ENCODE results near the gene PCDHB14.
"Not testable (repeated sequence)": the region's sequence is repeated elsewhere in the genome, so short reads cannot be mapped to it uniquely, and the experiment has no call there.

PCDHB14 gene

GRCh38 chr5:141194332-141194731 lies 28.8 kb upstream of the PCDHB14 start:
- H3K4me3 Mint-ChIP-seq; H3K4me1 Mint-ChIP-seq (ENCODE audit: low read depth); H3K36me3 Mint-ChIP-seq (ENCODE audit: low read depth); H3K27ac Mint-ChIP-seq; H3K27me3 Mint-ChIP-seq (ENCODE audit: low read depth): not testable (repeated sequence)
- peaks cover 54% of the 10 kb centered on the region for H3K9me3 Mint-ChIP-seq

DNA sequence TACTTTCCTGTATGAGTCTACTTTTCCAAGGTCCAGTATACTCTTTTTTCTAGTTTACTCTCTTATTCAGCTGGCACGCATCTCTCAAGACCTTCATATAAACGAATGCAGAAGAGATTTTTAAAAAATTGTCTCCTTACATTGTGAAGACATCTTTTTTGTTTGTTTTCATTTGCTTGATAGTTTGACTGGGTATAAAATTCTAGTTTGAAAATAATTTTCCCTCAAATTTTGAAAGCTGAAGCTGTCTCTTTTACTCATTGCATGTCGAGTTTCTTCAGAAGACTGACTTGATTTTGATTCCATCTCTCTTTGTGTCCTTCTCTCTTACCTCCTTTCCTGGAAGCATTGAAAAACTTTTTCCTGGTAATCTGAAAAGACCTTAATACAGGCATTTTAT lies 26.8 kb upstream of the PCDHB14 start:
- Mint-ChIP-seq H3K4me1 (ENCODE audit: low read depth) (no peaks in the 10 kb centered on the region), H3K36me3 (ENCODE audit: low read depth) (no peaks in the 10 kb centered on the region), H3K4me3 (no peak overlapping the region), H3K27me3 (ENCODE audit: low read depth) (no peaks in the 10 kb centered on the region), H3K9me3 (peaks cover 69% of the 10 kb centered on the region), H3K27ac (no peak overlapping the region)

DNA sequence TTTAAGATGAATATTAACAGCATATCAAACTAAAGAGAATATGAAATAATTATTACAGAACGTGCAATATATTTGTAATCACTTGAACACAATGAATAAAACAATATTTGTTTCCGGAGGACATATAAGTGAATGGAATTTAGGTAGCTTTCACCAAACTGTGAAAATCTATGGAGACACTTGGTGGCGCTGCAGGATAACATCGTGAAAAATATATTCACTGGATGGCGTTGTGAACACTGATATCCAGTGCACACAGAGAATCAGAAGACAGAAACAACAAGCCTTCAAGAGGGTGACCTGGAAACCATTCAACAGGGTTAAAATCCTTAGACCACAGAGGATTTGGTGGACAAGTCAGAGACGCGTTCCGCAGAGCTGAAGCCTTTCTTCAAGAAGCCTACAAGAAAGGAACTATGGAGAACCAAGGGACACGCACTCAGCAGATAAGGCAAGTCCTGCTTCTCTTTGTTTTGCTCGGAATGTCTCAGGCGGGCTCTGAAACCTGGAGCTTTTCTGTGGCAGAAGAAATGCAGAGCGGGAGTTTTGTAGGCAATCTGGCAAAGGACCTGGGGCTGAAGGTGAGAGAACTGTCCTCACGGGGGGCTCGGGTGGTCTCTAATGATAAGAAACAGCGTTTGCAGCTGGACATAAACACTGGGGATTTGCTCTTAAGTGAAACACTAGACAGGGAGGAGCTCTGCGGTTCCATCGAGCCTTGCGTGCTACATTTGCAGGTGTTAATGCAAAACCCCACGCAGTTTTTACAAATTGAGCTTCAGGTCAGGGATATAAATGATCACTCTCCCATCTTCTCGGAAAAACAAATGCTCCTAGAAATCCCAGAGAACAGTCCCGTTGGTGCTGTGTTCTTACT lies 23.5 kb upstream of the PCDHB14 start, which contains the start of gene PCDHB11:
Gene PCDHB11, plus strand, starts transcription at position 269 of the 877 bp plus-strand sequence. Its CDS starts 148 bp downstream, at position 417.
- Mint-ChIP-seq H3K27me3 (ENCODE audit: low read depth) (no peaks in the 10 kb centered on the region), H3K36me3 (ENCODE audit: low read depth) (no peaks in the 10 kb centered on the region), H3K4me3 (no peak within 1 kb of the TSS), H3K9me3 (peaks cover 60% of the 10 kb centered on the region), H3K4me1 (ENCODE audit: low read depth) (no peaks in the 10 kb centered on the region), H3K27ac (no peak within 1 kb of the TSS)

- not testable (repeated sequence) for H3K27me3 Mint-ChIP-seq (ENCODE audit: low read depth)
Observed at GRCh38 chr5:141201126-141201525, 22.0 kb upstream of the PCDHB14 start.

GRCh38 chr5:141201646-141202045 lies 21.5 kb upstream of the PCDHB14 start:
- H3K27me3 Mint-ChIP-seq (ENCODE audit: low read depth); H3K4me1 Mint-ChIP-seq (ENCODE audit: low read depth); H3K4me3 Mint-ChIP-seq; H3K27ac Mint-ChIP-seq; H3K36me3 Mint-ChIP-seq (ENCODE audit: low read depth): not testable (repeated sequence)
- H3K9me3 Mint-ChIP-seq: peaks cover 49% of the 10 kb centered on the region

More at GRCh38 chr5:141201126-141201525, 22.0 kb upstream of the PCDHB14 start:
- not testable (repeated sequence) for H3K36me3 Mint-ChIP-seq (ENCODE audit: low read depth); H3K27ac Mint-ChIP-seq; H3K4me3 Mint-ChIP-seq; H3K4me1 Mint-ChIP-seq (ENCODE audit: low read depth)
- peaks cover 54% of the 10 kb centered on the region for H3K9me3 Mint-ChIP-seq

DNA sequence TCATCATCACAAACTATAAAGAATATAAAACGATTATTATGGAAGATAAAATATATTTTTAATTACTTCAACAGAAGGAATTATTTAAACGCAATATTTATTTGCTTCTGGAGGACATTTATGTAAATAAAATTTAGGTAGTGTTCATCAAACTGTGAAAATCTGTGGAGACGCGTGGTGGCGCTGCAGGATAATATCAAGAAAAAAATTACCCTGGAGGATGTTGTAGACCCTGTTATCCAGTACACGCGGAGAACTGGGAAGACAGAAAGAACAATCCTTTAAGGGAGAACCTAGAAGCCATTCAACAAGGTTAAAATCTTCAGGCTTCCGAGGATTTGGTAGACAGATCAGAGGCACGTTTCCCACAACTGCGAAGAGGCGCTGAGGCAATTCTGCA lies 14.7 kb upstream of the PCDHB14 start, which contains the start of gene PCDHB12:
Gene PCDHB12, plus strand, starts transcription at position 242 of the 400 bp plus-strand sequence. CDS start 189 bp downstream, outside the sequence.
- peaks cover 16% of the 10 kb centered on the region for H3K9me3 Mint-ChIP-seq
- H3K27ac Mint-ChIP-seq: no peak within 1 kb of the TSS
- no peak within 1 kb of the TSS for H3K4me3 Mint-ChIP-seq
- H3K4me1 Mint-ChIP-seq (ENCODE audit: low read depth): no peaks in the 10 kb centered on the region
- peaks cover 2% of the 10 kb centered on the region for H3K36me3 Mint-ChIP-seq (ENCODE audit: low read depth)
- no peaks in the 10 kb centered on the region for H3K27me3 Mint-ChIP-seq (ENCODE audit: low read depth)

DNA sequence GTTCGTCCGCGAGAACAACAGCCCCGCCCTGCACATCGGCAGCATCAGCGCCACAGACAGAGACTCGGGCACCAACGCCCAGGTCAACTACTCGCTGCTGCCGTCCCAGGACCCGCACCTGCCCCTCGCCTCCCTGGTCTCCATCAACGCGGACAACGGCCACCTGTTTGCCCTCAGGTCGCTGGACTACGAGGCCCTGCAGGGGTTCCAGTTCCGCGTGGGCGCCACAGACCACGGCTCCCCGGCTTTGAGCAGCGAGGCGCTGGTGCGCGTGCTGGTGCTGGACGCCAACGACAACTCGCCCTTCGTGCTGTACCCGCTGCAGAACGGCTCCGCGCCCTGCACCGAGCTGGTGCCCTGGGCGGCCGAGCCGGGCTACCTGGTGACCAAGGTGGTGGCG lies 12.9 kb upstream of the PCDHB14 start:
- H3K9me3 Mint-ChIP-seq: peaks cover 27% of the 10 kb centered on the region
- not testable (repeated sequence) for H3K36me3 Mint-ChIP-seq (ENCODE audit: low read depth); H3K4me1 Mint-ChIP-seq (ENCODE audit: low read depth); H3K4me3 Mint-ChIP-seq; H3K27me3 Mint-ChIP-seq (ENCODE audit: low read depth); H3K27ac Mint-ChIP-seq

- H3K27ac Mint-ChIP-seq; H3K4me1 Mint-ChIP-seq (ENCODE audit: low read depth); H3K36me3 Mint-ChIP-seq (ENCODE audit: low read depth); H3K4me3 Mint-ChIP-seq; H3K27me3 Mint-ChIP-seq (ENCODE audit: low read depth): not testable (repeated sequence)
- peaks cover 29% of the 10 kb centered on the region for H3K9me3 Mint-ChIP-seq
Observed at GRCh38 chr5:141210849-141211248, 12.3 kb upstream of the PCDHB14 start.

- H3K4me3 Mint-ChIP-seq; H3K27ac Mint-ChIP-seq; H3K36me3 Mint-ChIP-seq (ENCODE audit: low read depth); H3K4me1 Mint-ChIP-seq (ENCODE audit: low read depth); H3K27me3 Mint-ChIP-seq (ENCODE audit: low read depth): not testable (repeated sequence)
- peaks cover 36% of the 10 kb centered on the region for H3K9me3 Mint-ChIP-seq
Observed at GRCh38 chr5:141213656-141214339, 9.3 kb upstream of the PCDHB14 start, which contains the start of gene PCDHB13. TSS of gene PCDHB13 (plus strand) at chr5:141213919. CDS start at chr5:141214124, 205 bp downstream.

DNA sequence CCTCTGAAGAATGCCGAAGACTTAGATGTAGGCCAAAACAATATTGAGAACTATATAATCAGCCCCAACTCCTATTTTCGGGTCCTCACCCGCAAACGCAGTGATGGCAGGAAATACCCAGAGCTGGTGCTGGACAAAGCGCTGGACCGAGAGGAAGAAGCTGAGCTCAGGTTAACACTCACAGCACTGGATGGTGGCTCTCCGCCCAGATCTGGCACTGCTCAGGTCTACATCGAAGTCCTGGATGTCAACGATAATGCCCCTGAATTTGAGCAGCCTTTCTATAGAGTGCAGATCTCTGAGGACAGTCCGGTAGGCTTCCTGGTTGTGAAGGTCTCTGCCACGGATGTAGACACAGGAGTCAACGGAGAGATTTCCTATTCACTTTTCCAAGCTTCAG lies 8.6 kb upstream of the PCDHB14 start:
- H3K27ac Mint-ChIP-seq; H3K4me1 Mint-ChIP-seq (ENCODE audit: low read depth); H3K36me3 Mint-ChIP-seq (ENCODE audit: low read depth); H3K27me3 Mint-ChIP-seq (ENCODE audit: low read depth); H3K4me3 Mint-ChIP-seq: not testable (repeated sequence)
- H3K9me3 Mint-ChIP-seq: peaks cover 35% of the 10 kb centered on the region

- H3K27me3 Mint-ChIP-seq (ENCODE audit: low read depth); H3K36me3 Mint-ChIP-seq (ENCODE audit: low read depth); H3K27ac Mint-ChIP-seq; H3K4me1 Mint-ChIP-seq (ENCODE audit: low read depth); H3K4me3 Mint-ChIP-seq: not testable (repeated sequence)
- peaks cover 41% of the 10 kb centered on the region for H3K9me3 Mint-ChIP-seq
Observed at GRCh38 chr5:141215504-141215903, 7.6 kb upstream of the PCDHB14 start.

- not testable (repeated sequence) for H3K4me3 Mint-ChIP-seq; H3K27ac Mint-ChIP-seq; H3K4me1 Mint-ChIP-seq (ENCODE audit: low read depth); H3K27me3 Mint-ChIP-seq (ENCODE audit: low read depth); H3K36me3 Mint-ChIP-seq (ENCODE audit: low read depth)
- peaks cover 44% of the 10 kb centered on the region for H3K9me3 Mint-ChIP-seq
Observed at GRCh38 chr5:141216035-141216434, 7.1 kb upstream of the PCDHB14 start.

- not testable (repeated sequence) for H3K36me3 Mint-ChIP-seq (ENCODE audit: low read depth); H3K27ac Mint-ChIP-seq; H3K27me3 Mint-ChIP-seq (ENCODE audit: low read depth); H3K4me1 Mint-ChIP-seq (ENCODE audit: low read depth); H3K4me3 Mint-ChIP-seq
- H3K9me3 Mint-ChIP-seq: peaks cover 40% of the 10 kb centered on the region
Observed at GRCh38 chr5:141224844-141225243, 1.7 kb downstream of the PCDHB14 start.

- peaks cover 34% of the 10 kb centered on the region for H3K9me3 Mint-ChIP-seq
- not testable (repeated sequence) for H3K36me3 Mint-ChIP-seq (ENCODE audit: low read depth); H3K27ac Mint-ChIP-seq; H3K4me3 Mint-ChIP-seq; H3K27me3 Mint-ChIP-seq (ENCODE audit: low read depth); H3K4me1 Mint-ChIP-seq (ENCODE audit: low read depth)
Observed at GRCh38 chr5:141225421-141225820, 2.3 kb downstream of the PCDHB14 start.

DNA sequence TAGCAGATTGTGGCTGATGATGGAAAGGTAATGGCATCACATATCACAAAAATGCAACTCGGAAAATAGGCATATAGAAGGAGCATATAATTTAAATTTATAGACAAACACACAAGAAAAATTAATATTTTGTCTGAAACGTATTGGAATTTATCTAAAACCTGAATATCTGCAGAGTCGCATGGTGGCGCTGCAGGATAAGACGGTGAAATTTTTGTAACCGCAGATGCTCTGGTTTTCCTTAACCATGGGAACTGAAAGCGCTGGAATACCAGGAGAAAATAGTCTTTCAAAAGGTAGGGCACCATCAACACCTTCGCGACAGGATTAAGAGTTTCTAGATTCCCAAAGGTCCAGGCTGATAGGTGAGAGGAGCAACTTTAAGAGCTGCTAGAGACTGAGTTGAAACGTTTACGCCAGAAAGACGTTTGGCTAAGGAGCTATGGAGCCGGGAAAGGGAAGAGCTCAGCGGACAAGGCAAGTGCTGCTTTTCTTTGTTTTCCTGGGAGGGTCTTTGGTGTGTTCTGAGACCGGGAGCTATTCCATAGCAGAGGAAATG lies 11.0 kb downstream of the PCDHB14 start:
- Mint-ChIP-seq H3K36me3 (ENCODE audit: low read depth) (peaks cover 2% of the 10 kb centered on the region), H3K4me3 (no peak overlapping the region), H3K9me3 (peaks cover 41% of the 10 kb centered on the region), H3K27ac (no peak overlapping the region), H3K27me3 (ENCODE audit: low read depth) (peaks cover 3% of the 10 kb centered on the region), H3K4me1 (ENCODE audit: low read depth) (peaks cover 2% of the 10 kb centered on the region)

Measured in T-helper 1 cell treated with Interleukin-12 subunit alpha and Interleukin-12 subunit beta and Interleukin-4 antibody, amounts not matched to agents 30 μg/mL and 1 μg/mL, for 36 hours (primary cell).